ENCODE data around the gene FHOD1. TPM values are rescaled to one million over a fixed set of nuclear protein-coding genes. Genes with fewer than 3 reads are reported as not detected.

Gene FHOD1
- total RNA-seq, 4 donors from 2014 or later: 9.7 to 15.5 (median 12.9) TPM

DNA sequence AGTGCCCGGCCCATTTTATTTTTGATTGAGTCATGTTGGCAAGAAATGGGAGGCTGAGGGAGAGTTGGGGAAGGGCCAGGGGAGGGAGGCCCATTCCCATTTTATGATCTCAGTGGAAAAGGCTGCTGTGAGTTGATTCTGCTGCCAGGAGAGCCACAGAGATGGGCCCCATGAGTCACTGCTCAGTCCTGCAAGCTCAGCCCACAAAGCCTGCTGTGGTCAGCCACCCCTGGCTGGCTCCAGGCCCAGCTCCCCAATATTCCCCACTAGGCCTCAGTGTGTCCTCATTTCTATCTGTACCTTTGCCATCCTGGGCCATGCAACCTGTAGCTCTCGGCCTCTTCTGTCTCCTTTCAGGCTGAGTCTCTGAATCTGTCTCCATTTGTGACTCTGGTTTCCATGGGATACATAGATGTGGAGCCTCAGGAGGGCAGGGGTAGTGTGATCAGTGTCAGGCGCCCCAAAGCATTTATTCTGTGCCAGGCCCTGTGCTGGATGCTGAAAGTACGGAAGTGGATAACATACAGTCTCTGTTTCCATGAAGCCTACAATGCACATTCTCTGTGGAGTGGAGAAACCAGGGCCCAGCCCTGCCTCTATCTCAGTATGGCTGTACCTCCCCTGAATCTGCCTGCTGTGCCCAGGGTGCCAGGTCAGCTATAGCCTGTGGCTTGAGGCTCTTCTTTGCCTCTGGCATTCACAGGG, 30.2 kb upstream of the FHOD1 start:
- WGBS, 2 donors (ENCODE audit: low coverage in 1 of 2): 80% methylated on average over 1 of the region's 4 CpGs; no CpG with 5 or more reads in 1 of the 2 donors
- Histone ChIP-seq H3K27me3 (no peaks in the 10 kb centered on the region), H3K4me1 (peaks cover 0 to 27% (median 11%) of the 10 kb centered on the region in 3 donors), H3K9me3 (no peaks in the 10 kb centered on the region), H3K4me3 (no peak overlapping the region), H3K36me3 (peaks cover 0 to 14% of the 10 kb centered on the region in 2 donors), H3K27ac (peak overlapping the region in 3 of 4 donors; percentile 42 to 72 (median 71))
- peak; percentile 30 for ATAC-seq
- TF ChIP-seq POLR2A (IDR thresholded peaks at IDR 0.05) (no peak), CTCF (IDR thresholded peaks at IDR 0.05) (no peak), EP300 (IDR thresholded peaks at IDR 0.05) (no peak), POLR2AphosphoS5 (IDR thresholded peaks at IDR 0.05) (no peak)

GRCh38 chr16:67275321-67275720, 28.0 kb upstream of the FHOD1 start:
- Histone ChIP-seq H3K4me1 (peaks cover 0 to 27% (median 11%) of the 10 kb centered on the region in 3 donors), H3K9me3 (no peaks in the 10 kb centered on the region), H3K4me3 (no peak overlapping the region), H3K27ac (no peak overlapping the region), H3K36me3 (peaks cover 0 to 9% of the 10 kb centered on the region in 2 donors), H3K27me3 (no peaks in the 10 kb centered on the region)
- ATAC-seq: no peak
- no peak for TF ChIP-seq CTCF (IDR thresholded peaks at IDR 0.05)
- TF ChIP-seq POLR2AphosphoS5 (IDR thresholded peaks at IDR 0.05): no peak
- no peak for TF ChIP-seq EP300 (IDR thresholded peaks at IDR 0.05)
- no peak for TF ChIP-seq POLR2A (IDR thresholded peaks at IDR 0.05)
- 100% methylated on average over 2 of the region's 2 CpGs; no CpG with 5 or more reads in 1 of the 2 donors for WGBS, 2 donors (ENCODE audit: low coverage in 1 of 2)

DNA sequence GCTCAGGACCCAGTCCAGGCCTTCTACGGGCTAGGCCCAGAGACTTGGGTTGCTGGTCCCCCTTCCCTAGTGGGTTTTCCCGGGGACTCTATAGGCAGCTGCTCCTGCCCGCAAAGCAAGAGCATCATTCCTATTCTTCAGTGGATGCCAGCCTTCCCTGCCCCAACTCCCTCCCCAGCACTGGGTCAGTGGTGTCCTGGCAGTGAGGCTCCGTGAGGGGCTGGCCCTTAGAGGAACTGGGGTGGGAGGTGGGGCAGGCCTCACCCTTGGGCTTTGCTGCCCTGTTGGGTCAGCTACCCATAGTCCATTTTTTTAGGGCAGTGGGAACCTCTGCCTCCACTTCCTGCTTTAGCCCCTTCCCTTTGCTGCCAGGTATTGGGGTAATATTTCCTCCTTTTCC, 24.2 kb upstream of the FHOD1 start:
- ATAC-seq: no peak
- Histone ChIP-seq H3K27ac (no peak overlapping the region), H3K36me3 (peaks cover 0 to 4% of the 10 kb centered on the region in 2 donors), H3K4me3 (no peak overlapping the region), H3K9me3 (no peaks in the 10 kb centered on the region), H3K27me3 (peaks cover 10% of the 10 kb centered on the region), H3K4me1 (no peaks in the 10 kb centered on the region)
- TF ChIP-seq CTCF (IDR thresholded peaks at IDR 0.05) (no peak), EP300 (IDR thresholded peaks at IDR 0.05) (no peak), POLR2A (IDR thresholded peaks at IDR 0.05) (no peak), POLR2AphosphoS5 (IDR thresholded peaks at IDR 0.05) (no peak)
- WGBS, 2 donors (ENCODE audit: low coverage in 1 of 2): 100% methylated on average over 1 of the region's 4 CpGs; no CpG with 5 or more reads in 1 of the 2 donors

DNA sequence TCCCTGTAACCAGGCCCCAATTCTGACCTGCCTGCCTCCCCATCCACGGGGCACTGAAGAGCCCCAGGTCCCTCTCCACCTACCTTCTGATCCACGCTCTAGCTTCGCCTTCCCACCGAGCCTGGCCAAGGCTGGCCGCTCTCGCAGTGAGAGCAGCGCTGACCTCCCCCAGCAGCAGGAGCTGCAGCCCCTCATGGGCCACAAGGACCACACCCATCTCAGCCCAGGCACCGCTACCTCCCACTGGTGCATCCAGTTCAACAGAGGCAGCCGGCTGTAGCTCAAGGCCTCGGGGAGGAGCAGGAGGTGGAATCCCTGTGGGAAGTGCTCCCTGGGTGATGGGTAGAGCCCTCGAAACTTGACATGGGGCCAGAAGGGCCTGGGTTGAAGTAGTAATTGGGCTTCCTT, 23.7 kb upstream of the FHOD1 start:
- Histone ChIP-seq H3K27ac (no peak overlapping the region), H3K4me3 (no peak overlapping the region), H3K36me3 (no peaks in the 10 kb centered on the region), H3K9me3 (no peaks in the 10 kb centered on the region), H3K4me1 (no peaks in the 10 kb centered on the region), H3K27me3 (peaks cover 13% of the 10 kb centered on the region)
- TF ChIP-seq CTCF (IDR thresholded peaks at IDR 0.05) (no peak), POLR2A (IDR thresholded peaks at IDR 0.05) (no peak), EP300 (IDR thresholded peaks at IDR 0.05) (no peak), POLR2AphosphoS5 (IDR thresholded peaks at IDR 0.05) (no peak)
- ATAC-seq: no peak
- WGBS, 2 donors (ENCODE audit: low coverage in 1 of 2): 80 to 96% methylated on average over 3 to 5 of the region's 11 CpGs

GRCh38 chr16:67269766-67270165, 22.5 kb upstream of the FHOD1 start:
- Histone ChIP-seq H3K4me1 (no peaks in the 10 kb centered on the region), H3K27me3 (peaks cover 20% of the 10 kb centered on the region), H3K9me3 (no peaks in the 10 kb centered on the region), H3K27ac (no peak overlapping the region), H3K36me3 (no peaks in the 10 kb centered on the region), H3K4me3 (no peak overlapping the region)
- TF ChIP-seq CTCF (IDR thresholded peaks at IDR 0.05) (no peak), EP300 (IDR thresholded peaks at IDR 0.05) (no peak), POLR2AphosphoS5 (IDR thresholded peaks at IDR 0.05) (no peak), POLR2A (IDR thresholded peaks at IDR 0.05) (no peak)
- ATAC-seq: peak; percentile 22
- WGBS, 2 donors (ENCODE audit: low coverage in 1 of 2): 60 to 67% methylated on average over 1 to 3 of the region's 5 CpGs

All from gastroesophageal sphincter (tissue), 4 donors.